ENCODE results near the gene UMAD1.

- TF ChIP-seq POLR2A (IDR thresholded peaks at IDR 0.05) = no peak
- no peak for TF ChIP-seq CTCF (IDR thresholded peaks at IDR 0.05)
- TF ChIP-seq EP300 (IDR thresholded peaks at IDR 0.05) = no peak
- no peak for TF ChIP-seq POLR2AphosphoS5 (IDR thresholded peaks at IDR 0.05)
Observed at GRCh38 chr7:7739204-7740036, 98.9 kb downstream of the UMAD1 start.

Measured in sigmoid colon (tissue), 4 donors.